BLaER1 (cell line): ENCODE measurements around the gene TTLL5.

Source experiments
- H3K27ac ChIP-seq: shearing (Covaris generic); formaldehyde crosslinking; 2 replicates; pipeline ENCODE4 v1.8.1; 2022
- H3K27me3 ChIP-seq: shearing (Covaris generic); formaldehyde crosslinking; 2 replicates; pipeline ENCODE4 v1.8.1; 2022
- H3K36me3 ChIP-seq: shearing (Covaris generic); formaldehyde crosslinking; 2 replicates; pipeline ENCODE4 v1.8.1; 2022
- H3K4me1 ChIP-seq: shearing (Covaris generic); formaldehyde crosslinking; 2 replicates; pipeline ENCODE4 v1.8.1; 2022
- H3K4me2 ChIP-seq: shearing (Covaris generic); formaldehyde crosslinking; 2 replicates; pipeline ENCODE4 v1.8.1; 2022
- H3K4me3 ChIP-seq: shearing (Covaris generic); formaldehyde crosslinking; 2 replicates; pipeline ENCODE4 v1.8.1; 2022
- H3K9ac ChIP-seq: shearing (Covaris generic); formaldehyde crosslinking; 2 replicates; pipeline ENCODE4 v1.8.1; 2022
- H3K9me3 ChIP-seq: shearing (Covaris generic); formaldehyde crosslinking; 2 replicates; pipeline ENCODE4 v1.8.1; 2022
- H4K20me1 ChIP-seq: shearing (Covaris generic); formaldehyde crosslinking; 2 replicates; pipeline ENCODE4 v1.8.1; 2022
- Cebpa-rat ChIP-seq: shearing (Covaris generic); IDR thresholded peaks from 2 replicates; pipeline ENCODE4 v1.8.1; 2022

The TTLL5 gene

GRCh38 chr14:75660630-75661498, at the start of gene TTLL5, which contains the start of gene ERG28:
Gene TTLL5, plus strand, starts transcription at chr14:75661246. Its CDS starts 1,904 bp downstream, at chr14:75663150.
Gene ERG28, minus strand, starts transcription at chr14:75660876. Its CDS starts 3,374 bp downstream, at chr14:75657502.
- peak within 1 kb of the TSS; percentile 81 for H3K9ac ChIP-seq

GRCh38 chr14:75612157-75612556, 48.9 kb upstream of the TTLL5 start:
- no peaks in the 10 kb centered on the region for H4K20me1 ChIP-seq
- H3K4me2 ChIP-seq: no peak overlapping the region
- peaks cover 9% of the 10 kb centered on the region for H3K4me1 ChIP-seq
- no peaks in the 10 kb centered on the region for H3K36me3 ChIP-seq
- H3K9ac ChIP-seq: no peak overlapping the region
- no peak overlapping the region for H3K27ac ChIP-seq
- no peak for TF ChIP-seq Cebpa-rat
- H3K4me3 ChIP-seq: no peak overlapping the region
- H3K9me3 ChIP-seq: peaks cover 18% of the 10 kb centered on the region
- no peaks in the 10 kb centered on the region for H3K27me3 ChIP-seq

More at GRCh38 chr14:75660630-75661498, at the start of gene TTLL5, which contains the start of gene ERG28:
- Histone ChIP-seq H3K4me2 (peak within 1 kb of the TSS; percentile 85), H3K4me1 (peaks cover 26% of the 10 kb centered on the region), H3K27ac (peak within 1 kb of the TSS; percentile 64), H3K27me3 (no peaks in the 10 kb centered on the region), H3K4me3 (peak within 1 kb of the TSS; percentile 100), H3K9me3 (no peaks in the 10 kb centered on the region), H4K20me1 (no peaks in the 10 kb centered on the region), H3K36me3 (peaks cover 43% of the 10 kb centered on the region)
- TF ChIP-seq Cebpa-rat: no peak

- no peak overlapping the region for H3K4me2 ChIP-seq
- no peaks in the 10 kb centered on the region for H3K36me3 ChIP-seq
- no peak overlapping the region for H3K4me3 ChIP-seq
- no peak overlapping the region for H3K27ac ChIP-seq
- no peaks in the 10 kb centered on the region for H3K9me3 ChIP-seq
- no peaks in the 10 kb centered on the region for H3K27me3 ChIP-seq
- TF ChIP-seq Cebpa-rat: no peak
- H3K9ac ChIP-seq: no peak overlapping the region
- H3K4me1 ChIP-seq: peaks cover 9% of the 10 kb centered on the region
- no peaks in the 10 kb centered on the region for H4K20me1 ChIP-seq
Measured at GRCh38 chr14:75614179-75614578, 46.9 kb upstream of the TTLL5 start.

DNA sequence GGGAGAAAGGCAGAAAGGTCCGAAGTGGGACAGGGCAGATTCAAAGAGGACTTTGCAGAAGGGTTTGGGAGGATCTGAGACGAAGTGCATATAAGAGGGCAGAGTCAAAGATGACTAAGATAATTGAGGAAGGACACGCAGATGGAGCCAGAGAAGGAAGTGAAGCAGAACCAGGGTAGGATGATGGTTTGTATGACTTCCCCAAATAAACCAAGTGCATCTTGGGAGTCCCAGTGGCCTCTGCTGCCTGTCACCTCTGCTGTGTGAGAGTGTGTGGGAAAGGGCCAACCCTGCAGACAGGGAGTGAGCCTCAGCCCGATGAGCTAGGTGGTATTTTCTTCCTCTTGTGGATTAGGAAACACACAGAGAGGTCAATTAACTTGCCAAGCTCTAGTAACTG, 45.8 kb upstream of the TTLL5 start:
- Histone ChIP-seq H4K20me1 (no peaks in the 10 kb centered on the region), H3K9ac (no peak overlapping the region), H3K27me3 (no peaks in the 10 kb centered on the region), H3K27ac (no peak overlapping the region), H3K9me3 (no peaks in the 10 kb centered on the region), H3K4me1 (peaks cover 9% of the 10 kb centered on the region), H3K4me3 (no peak overlapping the region), H3K36me3 (no peaks in the 10 kb centered on the region), H3K4me2 (peak overlapping the region; percentile 39)
- no peak for TF ChIP-seq Cebpa-rat

GRCh38 chr14:75619548-75619947, 41.5 kb upstream of the TTLL5 start:
- TF ChIP-seq Cebpa-rat: no peak
- Histone ChIP-seq H3K4me1 (peaks cover 18% of the 10 kb centered on the region), H3K36me3 (no peaks in the 10 kb centered on the region), H3K27me3 (no peaks in the 10 kb centered on the region), H3K9me3 (no peaks in the 10 kb centered on the region), H3K9ac (no peak overlapping the region), H3K4me2 (no peak overlapping the region), H4K20me1 (no peaks in the 10 kb centered on the region), H3K4me3 (no peak overlapping the region), H3K27ac (no peak overlapping the region)

DNA sequence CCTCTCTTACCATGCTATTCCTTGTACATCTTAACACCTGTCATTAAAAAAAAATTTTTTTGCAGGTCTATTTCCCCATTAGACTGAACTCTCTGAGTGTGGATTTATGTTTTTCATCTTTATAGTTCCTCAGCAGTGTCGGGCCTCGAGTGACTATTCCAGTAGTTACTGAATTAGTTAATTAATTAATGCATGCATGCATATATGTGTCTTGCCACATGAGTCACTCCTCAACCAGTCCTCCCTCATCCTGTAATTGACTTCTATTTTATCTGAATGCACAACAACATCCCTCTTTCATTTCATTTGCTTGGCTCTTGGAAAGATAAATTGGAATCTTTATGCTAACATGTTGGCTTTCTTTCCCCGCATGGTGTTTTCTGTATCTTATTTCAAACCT, 36.0 kb upstream of the TTLL5 start:
- Histone ChIP-seq H3K9ac (no peak overlapping the region), H3K4me2 (no peak overlapping the region), H3K4me3 (no peak overlapping the region), H3K27ac (no peak overlapping the region), H3K4me1 (peaks cover 10% of the 10 kb centered on the region), H3K9me3 (no peaks in the 10 kb centered on the region), H3K36me3 (no peaks in the 10 kb centered on the region), H4K20me1 (no peaks in the 10 kb centered on the region), H3K27me3 (no peaks in the 10 kb centered on the region)
- no peak for TF ChIP-seq Cebpa-rat

- Histone ChIP-seq H3K4me1 (peaks cover 10% of the 10 kb centered on the region), H3K27ac (no peak overlapping the region), H3K9me3 (no peaks in the 10 kb centered on the region), H4K20me1 (no peaks in the 10 kb centered on the region), H3K9ac (no peak overlapping the region), H3K4me2 (no peak overlapping the region), H3K27me3 (no peaks in the 10 kb centered on the region), H3K4me3 (no peak overlapping the region), H3K36me3 (no peaks in the 10 kb centered on the region)
- no peak for TF ChIP-seq Cebpa-rat
Measured at GRCh38 chr14:75626396-75626795, 34.6 kb upstream of the TTLL5 start.

- Histone ChIP-seq H4K20me1 (no peaks in the 10 kb centered on the region), H3K4me3 (no peak overlapping the region), H3K4me2 (no peak overlapping the region), H3K9ac (no peak overlapping the region), H3K36me3 (no peaks in the 10 kb centered on the region), H3K27ac (no peak overlapping the region), H3K9me3 (no peaks in the 10 kb centered on the region), H3K4me1 (peaks cover 10% of the 10 kb centered on the region), H3K27me3 (no peaks in the 10 kb centered on the region)
- TF ChIP-seq Cebpa-rat: no peak
Measured at GRCh38 chr14:75626863-75627262, 34.2 kb upstream of the TTLL5 start.

DNA sequence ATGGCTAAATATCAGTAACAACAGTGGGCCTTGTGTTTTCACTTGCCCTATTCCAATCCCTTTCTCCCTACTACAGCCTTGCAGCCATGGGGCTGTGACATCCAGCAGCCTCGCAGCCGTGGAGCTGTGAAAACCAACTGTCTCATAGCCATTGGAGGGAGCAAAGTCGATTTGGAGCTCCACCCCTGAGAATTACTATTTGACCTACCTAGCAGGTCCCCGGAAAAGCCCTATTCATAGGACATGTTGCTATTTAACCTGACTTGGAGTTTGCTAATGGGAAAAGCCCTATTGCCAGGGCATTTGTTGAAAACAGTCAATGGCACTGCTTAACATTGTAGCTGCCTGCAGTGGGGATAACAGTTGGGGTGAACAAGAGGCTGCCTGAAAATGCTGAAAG, 33.6 kb upstream of the TTLL5 start:
- Histone ChIP-seq H4K20me1 (no peaks in the 10 kb centered on the region), H3K4me2 (no peak overlapping the region), H3K4me3 (no peak overlapping the region), H3K27ac (no peak overlapping the region), H3K36me3 (no peaks in the 10 kb centered on the region), H3K9ac (no peak overlapping the region), H3K27me3 (no peaks in the 10 kb centered on the region), H3K4me1 (peaks cover 10% of the 10 kb centered on the region), H3K9me3 (no peaks in the 10 kb centered on the region)
- TF ChIP-seq Cebpa-rat: no peak

DNA sequence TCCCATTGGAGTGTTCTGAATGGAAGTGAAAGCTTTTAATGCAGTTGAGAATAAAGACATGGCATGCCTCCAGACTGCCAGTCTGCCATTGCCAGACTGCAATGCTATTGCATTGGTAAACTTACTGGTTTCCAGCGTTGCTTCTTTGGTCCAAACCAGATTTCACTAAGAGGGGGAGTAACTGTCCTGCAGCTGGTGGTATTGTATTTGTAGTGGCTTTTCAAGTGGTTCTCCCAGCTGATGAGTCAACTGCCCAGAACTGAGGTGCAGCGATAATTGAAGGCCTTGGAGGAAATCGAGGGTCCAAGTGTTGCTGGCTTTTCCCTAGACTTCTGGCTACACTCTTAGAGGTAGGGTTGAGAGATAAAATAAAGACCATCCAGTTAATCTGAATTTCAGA, 32.2 kb upstream of the TTLL5 start:
- no peak for TF ChIP-seq Cebpa-rat
- Histone ChIP-seq H3K9me3 (no peaks in the 10 kb centered on the region), H3K4me1 (peaks cover 7% of the 10 kb centered on the region), H3K27ac (no peak overlapping the region), H4K20me1 (no peaks in the 10 kb centered on the region), H3K4me2 (no peak overlapping the region), H3K9ac (no peak overlapping the region), H3K36me3 (no peaks in the 10 kb centered on the region), H3K4me3 (no peak overlapping the region), H3K27me3 (no peaks in the 10 kb centered on the region)
